PC-3 (cell line): ENCODE data around the gene UHMK1. TPM values are rescaled to one million over a fixed set of nuclear protein-coding genes. Genes with fewer than 3 reads are reported as not detected.

Source experiments
- ATAC-seq: fragments of 200-7000 bp; cut with Tn5 transposase; 2 replicates; pipeline ENCODE4 v1.9.1; 2020; ENCODE audit warnings: mild to moderate bottlenecking, moderate library complexity
- BruUV-seq: library from RNA; stranded (reverse); fragments of 400-500 nt; replicated peaks from 2 replicates; lab custom pipeline; 2021; lab: Mats Ljungman, UMichigan
- CTCF ChIA-PET: fragments of 300-600 bp; sonication (Branson Sonifier 250); formaldehyde crosslinking; loops from one replicate; lab custom pipeline; 2022; ENCODE audit warnings: antibody characterized with exemption; lab: Charles Lee
- POLR2A ChIA-PET: fragments of 300-600 bp; sonication (Branson Sonifier 250); formaldehyde crosslinking; loops from one replicate; lab custom pipeline; 2022; ENCODE audit warnings: antibody characterized with exemption; ENCODE audit not compliant: unreplicated experiment; lab: Charles Lee
- DNase-seq: peaks from one replicate; pipeline ENCODE4 v3.0.0-alpha.2; 2015
- H2AFZ ChIP-seq: fragments of 300-600 bp; sonication (generic); 2 replicates; pipeline ENCODE4 v1.6.0; 2016; ENCODE audit warnings: antibody characterized with exemption, low read length
- H3F3A ChIP-seq: fragments of 300-600 bp; sonication (generic); one replicate; pipeline ENCODE4 v1.6.0; 2017; ENCODE audit warnings: antibody characterized with exemption, low read length, control low read depth, mild to moderate bottlenecking; ENCODE audit not compliant: unreplicated experiment
- H3K27ac ChIP-seq: fragments of 300-600 bp; sonication (generic); 2 replicates; pipeline ENCODE4 v1.5.1; 2016; ENCODE audit warnings: mild to moderate bottlenecking, low read length
- H3K27me3 ChIP-seq: fragments of 300-600 bp; sonication (generic); 2 replicates; pipeline ENCODE4 v1.6.1; 2016; ENCODE audit warnings: low read length, mixed read lengths
- H3K36me3 ChIP-seq: fragments of 300-600 bp; sonication (generic); 2 replicates; pipeline ENCODE4 v1.6.1; 2016; ENCODE audit warnings: low read depth, mixed run types, low read length, mixed read lengths
- H3K4me1 ChIP-seq: fragments of 300-600 bp; sonication (generic); 2 replicates; pipeline ENCODE4 v1.5.1; 2016; ENCODE audit warnings: low read length; ENCODE audit not compliant: insufficient read depth
- H3K4me2 ChIP-seq: fragments of 300-600 bp; sonication (generic); 2 replicates; pipeline ENCODE4 v1.6.0; 2016; ENCODE audit warnings: low read length
- H3K4me3 ChIP-seq: fragments of 300-600 bp; sonication (generic); 2 replicates; pipeline ENCODE4 v1.5.1; 2016; ENCODE audit warnings: mild to moderate bottlenecking, low read length, mixed read lengths
- H3K79me2 ChIP-seq: fragments of 300-600 bp; sonication (generic); 2 replicates; pipeline ENCODE4 v1.6.1; 2017; ENCODE audit warnings: low read length, mixed read lengths
- H3K9ac ChIP-seq: fragments of 300-600 bp; sonication (generic); 2 replicates; pipeline ENCODE4 v1.6.0; 2016; ENCODE audit warnings: mild to moderate bottlenecking, low read length
- H3K9me2 ChIP-seq: fragments of 300-600 bp; sonication (generic); replicated peaks from 2 replicates; pipeline ENCODE4 v1.6.1; 2016; ENCODE audit warnings: mixed run types, low read length, mixed read lengths
- H3K9me3 ChIP-seq: fragments of 300-600 bp; sonication (generic); 2 replicates; pipeline ENCODE4 v1.6.1; 2016; ENCODE audit warnings: low read length, mixed read lengths
- H4K20me1 ChIP-seq: fragments of 300-600 bp; sonication (generic); 2 replicates; pipeline ENCODE4 v1.6.1; 2016; ENCODE audit warnings: low read length, mixed read lengths
- EZH2 ChIP-seq: fragments of 300-600 bp; sonication (generic); IDR thresholded peaks from one replicate; pipeline ENCODE4 v1.6.1; 2017; ENCODE audit warnings: antibody characterized with exemption, mild to moderate bottlenecking, low read length; ENCODE audit not compliant: unreplicated experiment
- EZH2phosphoT487 ChIP-seq: fragments of 300-600 bp; sonication (generic); IDR thresholded peaks from 2 replicates; pipeline ENCODE4 v1.6.1; 2018; ENCODE audit warnings: mild to moderate bottlenecking, antibody characterized with exemption, low read length, borderline replicate concordance
- intact Hi-C: fragments of 100-400 bp; cut with micrococcal nuclease; formaldehyde crosslinking; loops from 2 replicates; pipeline ENCODE4 v1.9.0; 2023
- total RNA-seq: library from RNA; depleted of rRNA; stranded (reverse); fragments of >200 nt; gene quantifications from 2 replicates; pipeline ENCODE4 v1.2.3, GENCODE V29; 2014
- TF ChIP-seq, protein P1 (sequence below): fragments of 300-600 bp; sonication (generic); conservative IDR thresholded peaks from 2 replicates; pipeline ENCODE4 v1.5.1; 2017; ENCODE audit warnings: antibody characterized with exemption, low read depth, mild to moderate bottlenecking, low read length

Gene UHMK1
- total RNA-seq, 1 experiment from 2014 or later: 69.4 TPM

DNA sequence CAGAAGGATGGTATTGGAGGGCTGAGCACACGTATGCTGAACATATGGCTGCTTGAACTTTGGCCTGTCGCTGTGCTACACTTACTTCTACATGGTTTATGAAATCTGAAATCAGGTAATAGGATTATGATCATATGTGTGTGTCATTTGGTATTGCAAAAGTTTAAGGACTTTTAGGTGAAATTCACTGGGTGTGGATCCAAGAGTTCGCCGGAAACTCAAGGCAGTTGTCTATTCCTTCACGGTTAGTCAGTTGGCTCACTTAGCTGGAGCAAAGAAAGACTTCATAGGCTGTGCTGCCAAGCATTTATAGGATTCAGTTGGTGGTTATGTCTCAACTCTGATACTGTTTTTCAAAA lies 64.8 kb downstream of the UHMK1 start:
- DNase-seq: peak; percentile 80
- intact Hi-C loops: loop anchor here (1.0 kb wide), 1 partner anchor 43 kb away; no protein-coding TSS in a partner anchor
- peak overlapping the region; percentile 83 for H3K9ac ChIP-seq
- ChIA-PET POLR2A (interaction anchor here (0.5 kb wide), 1 partner anchor 57 kb away, joined by 3 read pairs; no protein-coding TSS in a partner anchor), CTCF (no interaction called here)
- peaks cover 32% of the 10 kb centered on the region for H4K20me1 ChIP-seq
- H3K9me3 ChIP-seq: no peaks in the 10 kb centered on the region
- peaks cover 15% of the 10 kb centered on the region for H3K36me3 ChIP-seq
- H3K79me2 ChIP-seq: peaks cover 60% of the 10 kb centered on the region
- TF ChIP-seq, protein P1, sequence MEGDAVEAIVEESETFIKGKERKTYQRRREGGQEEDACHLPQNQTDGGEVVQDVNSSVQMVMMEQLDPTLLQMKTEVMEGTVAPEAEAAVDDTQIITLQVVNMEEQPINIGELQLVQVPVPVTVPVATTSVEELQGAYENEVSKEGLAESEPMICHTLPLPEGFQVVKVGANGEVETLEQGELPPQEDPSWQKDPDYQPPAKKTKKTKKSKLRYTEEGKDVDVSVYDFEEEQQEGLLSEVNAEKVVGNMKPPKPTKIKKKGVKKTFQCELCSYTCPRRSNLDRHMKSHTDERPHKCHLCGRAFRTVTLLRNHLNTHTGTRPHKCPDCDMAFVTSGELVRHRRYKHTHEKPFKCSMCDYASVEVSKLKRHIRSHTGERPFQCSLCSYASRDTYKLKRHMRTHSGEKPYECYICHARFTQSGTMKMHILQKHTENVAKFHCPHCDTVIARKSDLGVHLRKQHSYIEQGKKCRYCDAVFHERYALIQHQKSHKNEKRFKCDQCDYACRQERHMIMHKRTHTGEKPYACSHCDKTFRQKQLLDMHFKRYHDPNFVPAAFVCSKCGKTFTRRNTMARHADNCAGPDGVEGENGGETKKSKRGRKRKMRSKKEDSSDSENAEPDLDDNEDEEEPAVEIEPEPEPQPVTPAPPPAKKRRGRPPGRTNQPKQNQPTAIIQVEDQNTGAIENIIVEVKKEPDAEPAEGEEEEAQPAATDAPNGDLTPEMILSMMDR: no peak
- no peak for TF ChIP-seq EZH2phosphoT487
- TF ChIP-seq EZH2: no peak
- H3F3A ChIP-seq: no peaks in the 10 kb centered on the region
- BruUV-seq: TSS peak; percentile 53
- peaks cover 36% of the 10 kb centered on the region for H3K4me1 ChIP-seq
- no peaks in the 10 kb centered on the region for H3K9me2 ChIP-seq
- H3K4me3 ChIP-seq: peak overlapping the region; percentile 94
- ATAC-seq: peak; percentile 11
- H3K27me3 ChIP-seq: no peaks in the 10 kb centered on the region
- peak overlapping the region; percentile 54 for H2AFZ ChIP-seq
- H3K27ac ChIP-seq: peak overlapping the region; percentile 33
- peak overlapping the region; percentile 91 for H3K4me2 ChIP-seq

DNA sequence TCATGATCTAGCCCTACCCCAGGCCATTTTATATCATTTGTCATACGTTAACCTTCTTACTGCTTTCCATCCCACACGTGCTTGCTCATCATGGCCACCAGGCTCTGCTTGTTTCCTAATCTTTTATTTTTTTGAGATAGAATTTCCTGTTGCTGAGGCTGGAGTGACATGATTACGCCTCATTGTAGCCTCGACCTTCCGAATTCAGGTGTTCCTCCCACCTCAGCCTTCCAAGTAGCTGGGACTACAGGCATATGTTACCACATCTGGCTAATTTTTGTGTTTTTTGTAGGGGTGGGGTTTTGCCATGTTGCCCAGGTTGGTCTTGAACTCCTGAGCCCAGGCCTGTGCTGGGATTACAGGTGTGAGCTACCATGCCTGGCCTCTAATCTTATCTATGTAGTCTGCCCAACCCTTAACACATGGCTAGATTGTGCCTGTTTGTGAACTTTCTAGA lies 67.2 kb downstream of the UHMK1 start:
- TF ChIP-seq, protein P1: no peak
- no peak for TF ChIP-seq EZH2
- no peaks in the 10 kb centered on the region for H3F3A ChIP-seq
- peaks cover 84% of the 10 kb centered on the region for H3K79me2 ChIP-seq
- peaks cover 49% of the 10 kb centered on the region for H3K4me1 ChIP-seq
- H3K27ac ChIP-seq: no peak overlapping the region
- no TSS peak for BruUV-seq
- no peaks in the 10 kb centered on the region for H3K9me2 ChIP-seq
- DNase-seq: no peak
- ChIA-PET CTCF (no interaction called here), POLR2A (no interaction called here)
- peak overlapping the region; percentile 91 for H3K4me2 ChIP-seq
- H3K27me3 ChIP-seq: no peaks in the 10 kb centered on the region
- peak overlapping the region; percentile 94; the same call in 1 of the 2 replicates for H3K4me3 ChIP-seq
- H3K9ac ChIP-seq: no peak overlapping the region
- H3K9me3 ChIP-seq: no peaks in the 10 kb centered on the region
- ATAC-seq: no peak
- intact Hi-C loops: no loop called here
- no peak overlapping the region for H2AFZ ChIP-seq
- H4K20me1 ChIP-seq: peaks cover 41% of the 10 kb centered on the region
- peaks cover 37% of the 10 kb centered on the region for H3K36me3 ChIP-seq

DNA sequence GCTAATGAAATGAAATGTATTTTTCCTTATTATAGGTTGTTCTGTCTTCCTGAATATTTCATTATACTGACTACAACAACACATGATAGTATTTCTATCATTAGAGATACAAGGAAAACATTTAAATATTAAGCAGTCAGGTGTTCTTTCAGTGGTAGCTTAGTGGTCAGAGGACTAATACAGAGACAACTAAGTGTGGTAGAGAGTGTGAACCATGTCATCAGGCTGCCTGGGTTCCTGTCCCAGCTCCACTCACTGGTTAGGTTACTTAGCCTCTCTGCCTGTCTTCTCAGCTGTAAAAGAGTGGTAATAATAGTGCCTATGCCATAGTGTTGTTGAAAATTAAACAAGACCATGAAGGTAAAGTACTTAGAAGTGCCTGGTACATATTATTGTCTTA lies 67.8 kb downstream of the UHMK1 start:
- TF ChIP-seq, protein P1: no peak
- no peak for TF ChIP-seq EZH2phosphoT487
- TF ChIP-seq EZH2: no peak
- CTCF ChIA-PET: no interaction called here
- Histone ChIP-seq H3K9me2 (no peaks in the 10 kb centered on the region), H3K4me3 (no peak overlapping the region), H3K9me3 (no peaks in the 10 kb centered on the region), H3K36me3 (peaks cover 41% of the 10 kb centered on the region), H3F3A (no peaks in the 10 kb centered on the region), H4K20me1 (peaks cover 46% of the 10 kb centered on the region), H3K27me3 (no peaks in the 10 kb centered on the region), H3K4me1 (peaks cover 43% of the 10 kb centered on the region), H3K79me2 (peaks cover 90% of the 10 kb centered on the region), H2AFZ (no peak overlapping the region), H3K4me2 (peak overlapping the region; percentile 91; the same call in 1 of the 2 replicates), H3K27ac (no peak overlapping the region), H3K9ac (no peak overlapping the region)
- intact Hi-C loops: no loop called here
- BruUV-seq: no TSS peak
- POLR2A ChIA-PET: no interaction called here
- ATAC-seq (no peak), DNase-seq (no peak)
